T1000 (cell line): ENCODE results near the gene MMP24.
"Not testable (repeated sequence)": the region's sequence is repeated elsewhere in the genome, so short reads cannot be mapped to it uniquely, and the experiment has no call there.

Source experiments
- DNase-seq: peaks from one replicate; lab custom pipeline; 2025; ENCODE audit warnings: mixed read lengths; lab: John Stamatoyannopoulos, UW

The MMP24 gene

GRCh38 chr20:35216541-35216940, 9.9 kb upstream of the MMP24 start:
- no peak for DNase-seq

GRCh38 chr20:35223941-35224340, 2.5 kb upstream of the MMP24 start:
- DNase-seq: no peak

DNA sequence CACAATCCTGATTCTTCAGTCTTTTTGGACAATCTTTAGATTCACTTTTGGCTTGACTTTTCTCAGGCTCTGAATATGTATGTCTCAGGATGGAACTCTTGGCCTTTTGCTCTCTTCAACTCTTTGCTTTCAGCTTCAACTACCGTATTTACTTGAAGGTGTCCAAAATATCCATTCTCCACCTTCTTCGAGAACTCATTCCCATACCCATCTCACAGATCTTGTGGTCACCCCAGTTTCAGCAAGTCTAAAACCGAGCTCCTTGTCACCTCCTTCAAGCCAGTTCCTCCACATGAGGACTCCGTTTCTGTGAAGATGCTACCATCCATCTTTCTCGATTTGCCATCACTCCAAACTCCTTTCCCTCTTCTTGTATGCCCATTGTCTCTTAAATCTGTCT, 2.0 kb upstream of the MMP24 start:
- no peak for DNase-seq

DNA sequence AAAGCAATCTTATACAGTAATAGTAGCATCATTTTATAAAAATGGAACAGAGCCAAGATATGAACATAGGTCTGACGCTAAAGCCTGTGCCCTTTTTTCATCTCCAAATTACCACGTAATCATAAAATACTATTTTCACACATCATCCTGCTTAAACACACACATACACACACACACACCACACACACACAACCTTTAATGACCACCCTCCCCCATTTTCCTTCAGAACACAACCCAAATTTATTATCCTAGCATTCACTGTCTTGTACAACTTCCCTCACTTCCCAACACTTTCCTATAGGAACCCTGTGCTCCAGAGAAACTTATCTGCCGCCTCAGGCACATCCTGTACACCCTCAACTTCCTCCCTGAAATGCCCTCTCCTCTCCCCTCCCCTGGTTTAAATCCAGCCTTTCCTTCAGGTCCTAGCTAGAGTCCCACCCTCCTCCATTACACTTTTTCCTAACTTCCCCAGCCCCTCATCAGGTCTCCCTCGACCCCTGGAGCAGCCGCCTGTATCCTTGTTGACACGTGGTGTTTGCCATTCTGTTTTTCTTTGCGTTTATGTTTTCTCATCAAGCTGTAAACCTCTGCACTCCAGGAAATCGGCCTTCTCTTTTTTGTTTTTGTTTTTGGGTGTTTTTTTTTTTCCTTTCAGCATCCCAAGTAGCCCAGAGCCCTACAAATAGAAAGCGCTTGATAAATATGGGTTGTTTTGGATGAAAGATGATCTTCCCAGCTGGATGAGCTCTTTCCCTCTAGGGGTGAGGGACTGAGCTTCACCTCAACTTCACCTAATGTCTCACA, 968 bp upstream of the MMP24 start:
- no peak for DNase-seq

GRCh38 chr20:35226884-35227681, 593 bp downstream of the MMP24 start:
- peak; percentile 30 for DNase-seq

- DNase-seq: no peak
Observed at GRCh38 chr20:35232575-35232974, 6.1 kb downstream of the MMP24 start.

- no peak for DNase-seq
Observed at GRCh38 chr20:35235881-35236280, 9.4 kb downstream of the MMP24 start.

GRCh38 chr20:35237486-35237885, 11.0 kb downstream of the MMP24 start:
- no peak for DNase-seq

DNA sequence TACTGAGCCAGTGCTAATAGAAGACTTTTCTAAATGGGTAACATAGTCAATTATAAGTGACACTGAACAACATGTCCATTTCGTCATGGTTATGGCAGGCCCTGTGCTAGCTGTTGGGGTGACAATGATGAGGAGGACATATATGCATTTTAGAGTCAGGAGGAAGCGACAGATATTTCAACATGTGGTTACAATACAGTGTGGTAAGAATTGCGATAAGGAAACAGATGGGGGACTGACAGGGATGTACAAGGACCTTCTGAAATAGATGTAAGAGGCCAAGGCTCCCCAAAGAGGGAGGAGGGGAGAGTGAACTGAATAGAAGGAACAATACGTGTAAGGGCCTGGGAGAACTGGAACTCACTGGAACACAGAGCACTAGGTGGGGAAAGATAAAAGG, 11.7 kb downstream of the MMP24 start:
- no peak for DNase-seq

DNA sequence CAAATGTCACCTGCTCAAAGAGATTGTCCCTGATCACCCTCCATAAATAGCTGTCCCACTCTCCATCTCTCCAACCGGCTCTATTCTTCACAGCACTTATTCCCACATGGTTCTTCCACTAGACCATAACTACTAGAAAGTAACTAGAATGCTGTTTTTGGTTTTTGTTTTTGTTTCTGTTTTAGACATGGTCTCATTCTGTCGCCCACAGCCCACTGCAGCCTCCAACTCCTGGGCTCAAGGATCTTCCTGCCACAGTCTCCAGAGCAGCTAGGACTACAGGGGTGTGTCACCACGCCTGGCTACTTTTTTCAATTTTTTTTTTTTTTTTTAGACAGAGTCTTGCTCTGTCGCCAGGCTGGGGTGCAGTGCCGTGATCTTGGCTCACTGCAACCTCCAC, 12.2 kb downstream of the MMP24 start:
- no peak for DNase-seq

DNA sequence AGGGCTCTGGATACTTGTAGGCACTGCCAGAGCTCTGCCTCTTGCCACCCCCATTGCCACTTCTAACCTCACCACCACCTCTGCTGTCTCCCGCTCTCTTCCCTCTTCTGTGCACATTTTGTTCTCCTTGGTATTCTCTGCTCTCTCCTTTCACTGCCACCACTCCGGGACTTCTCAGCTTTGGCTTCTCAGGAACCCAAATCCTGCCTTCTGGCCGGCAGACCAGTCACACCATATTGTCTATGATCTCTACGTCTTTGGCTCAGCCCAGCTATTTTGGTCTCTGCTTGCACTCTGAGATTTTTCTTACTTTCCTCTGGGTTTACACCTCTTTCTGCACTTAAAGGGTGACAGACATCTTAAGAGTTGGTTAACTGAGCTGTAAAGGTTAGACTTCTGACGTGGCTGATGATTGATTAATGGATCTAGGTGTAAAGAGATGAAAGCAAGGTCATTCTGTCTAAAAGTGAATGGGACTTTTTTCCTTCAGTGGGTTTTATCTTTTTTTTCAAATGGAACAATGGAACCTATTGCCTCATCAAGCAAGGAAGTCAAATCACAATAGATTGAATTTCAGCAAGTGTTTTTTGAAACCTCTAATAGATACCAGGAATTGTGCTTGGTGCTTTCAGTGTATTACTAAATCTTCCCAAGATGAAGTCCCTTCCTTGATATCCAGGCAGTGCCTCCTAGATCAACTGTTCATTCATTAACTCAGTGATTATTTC, 13.8 kb downstream of the MMP24 start:
- no peak for DNase-seq

DNA sequence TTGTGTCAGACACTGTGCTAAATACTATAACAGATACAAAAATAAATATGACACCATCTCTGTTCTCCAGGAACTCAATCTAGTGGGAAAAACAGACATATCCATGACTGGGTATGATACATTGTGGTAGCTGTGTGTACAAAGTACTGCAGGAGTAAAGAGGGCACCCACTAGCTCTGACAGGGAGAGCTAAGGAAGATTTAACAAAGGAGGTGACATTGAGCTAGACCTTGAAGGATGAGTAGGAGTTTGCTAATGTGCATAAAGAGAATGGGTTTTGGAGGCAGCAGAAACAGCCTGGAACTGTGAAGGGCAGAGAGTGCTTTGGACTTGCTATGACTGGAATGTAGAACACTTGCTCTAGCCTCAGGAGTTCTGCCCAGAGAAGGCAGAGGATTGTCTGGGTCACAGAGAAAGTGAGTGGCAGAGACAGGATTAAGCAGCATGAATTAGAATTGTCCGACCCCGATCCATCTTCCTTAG, 14.4 kb downstream of the MMP24 start:
- no peak for DNase-seq

- DNase-seq: no peak
Observed at GRCh38 chr20:35243317-35243716, 16.8 kb downstream of the MMP24 start.

DNA sequence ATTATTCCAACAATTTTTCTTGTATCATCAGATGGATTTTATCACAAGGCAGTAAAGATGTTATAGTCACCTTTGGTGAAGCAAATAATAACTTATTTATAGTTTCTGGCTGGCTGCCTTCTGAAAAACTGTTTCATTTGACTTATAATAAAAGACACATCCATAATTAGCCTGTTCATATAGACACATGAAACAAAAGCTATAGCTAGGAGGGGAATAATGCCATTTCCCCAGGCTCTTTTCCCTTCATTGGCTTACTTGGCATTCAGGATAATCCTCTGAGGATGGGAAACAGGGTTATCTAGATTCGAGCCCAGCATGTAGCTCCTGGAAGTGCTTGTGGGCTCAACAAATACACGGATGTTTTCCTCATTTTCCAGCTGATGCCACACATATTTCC, 17.5 kb downstream of the MMP24 start:
- no peak for DNase-seq

GRCh38 chr20:35246723-35247122, 20.2 kb downstream of the MMP24 start:
- no peak for DNase-seq

DNA sequence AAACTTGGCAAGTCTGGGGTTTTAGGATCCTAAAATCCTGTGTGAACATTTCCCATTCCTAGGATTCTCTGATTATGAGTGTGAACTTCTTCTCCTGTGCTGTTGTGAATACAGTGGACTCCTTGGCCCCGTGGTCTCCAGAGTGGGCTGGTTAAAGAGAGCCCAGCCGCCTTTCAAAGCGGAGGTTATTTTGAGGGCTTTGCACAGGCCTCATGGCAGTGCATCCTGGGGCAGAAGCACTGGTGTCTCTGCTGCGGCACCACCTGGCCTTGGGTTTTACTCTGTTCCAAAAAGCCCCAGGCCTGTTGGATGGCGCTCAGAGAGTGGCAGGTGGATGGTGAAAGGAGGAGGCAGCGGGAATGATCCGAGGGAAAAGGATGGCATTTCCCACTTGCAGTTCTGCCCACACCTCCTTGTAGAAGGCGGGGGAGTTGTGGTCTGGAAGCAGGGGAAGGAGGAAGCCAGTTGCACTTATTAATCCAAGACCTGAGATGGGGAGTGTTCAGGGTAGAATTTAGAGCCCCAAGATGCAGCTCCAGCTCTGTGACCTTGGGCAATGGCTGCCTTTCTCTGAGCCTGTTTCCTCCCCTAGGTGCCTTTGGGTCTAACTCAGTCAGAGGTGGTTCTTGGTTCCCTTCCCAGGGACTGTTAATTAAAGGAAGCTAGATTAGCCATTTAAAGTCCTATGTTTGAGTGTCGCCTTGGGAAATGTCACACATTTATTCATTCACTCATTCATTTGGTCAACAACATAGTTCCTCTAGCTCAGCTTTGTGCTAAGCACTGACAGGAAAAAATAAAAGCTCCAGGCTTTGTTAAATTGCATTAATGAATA, 22.4 kb downstream of the MMP24 start:
- DNase-seq: no peak

GRCh38 chr20:35251613-35251940, 25.1 kb downstream of the MMP24 start:
- DNase-seq: no peak

- DNase-seq: no peak
Observed at GRCh38 chr20:35252037-35252461, 25.6 kb downstream of the MMP24 start.

DNA sequence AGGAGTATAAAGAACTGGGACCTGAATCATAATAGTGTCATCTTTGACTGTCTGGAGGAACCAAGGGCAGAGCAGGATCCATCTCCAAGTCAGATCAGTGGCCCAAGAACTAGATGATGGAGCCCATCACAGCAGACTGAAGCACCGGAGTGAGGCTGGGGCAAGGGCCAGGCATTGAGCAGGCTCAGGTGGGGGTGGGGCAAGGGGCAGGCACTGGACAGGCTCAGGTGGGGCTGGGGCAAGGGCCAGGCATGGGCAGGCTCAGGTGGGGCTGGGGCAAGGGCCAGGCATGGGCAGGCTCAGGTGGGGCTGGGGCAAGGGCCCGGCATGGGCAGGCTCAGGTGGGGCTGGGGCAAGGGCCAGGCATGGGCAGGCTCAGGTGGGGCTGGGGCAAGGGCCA, 26.1 kb downstream of the MMP24 start:
- DNase-seq: not testable (repeated sequence)

DNA sequence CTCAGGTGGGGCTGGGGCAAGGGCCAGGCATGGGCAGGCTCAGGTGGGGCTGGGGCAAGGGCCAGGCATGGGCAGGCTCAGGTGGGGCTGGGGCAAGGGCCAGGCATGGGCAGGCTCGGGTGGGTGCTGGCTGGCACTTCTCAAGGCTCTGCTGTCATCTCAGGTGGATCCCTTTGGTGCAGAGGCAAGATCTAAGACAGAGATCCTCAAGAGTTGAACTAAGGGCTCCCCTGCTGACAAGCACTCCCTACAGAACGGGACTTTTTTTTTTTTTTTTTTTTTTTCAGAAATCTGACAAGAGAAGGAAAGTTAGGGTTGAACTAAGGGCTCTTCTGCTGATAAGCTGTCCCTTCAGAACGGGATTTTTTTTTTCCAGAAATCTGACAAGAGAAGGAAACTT, 26.5 kb downstream of the MMP24 start:
- no peak for DNase-seq

DNA sequence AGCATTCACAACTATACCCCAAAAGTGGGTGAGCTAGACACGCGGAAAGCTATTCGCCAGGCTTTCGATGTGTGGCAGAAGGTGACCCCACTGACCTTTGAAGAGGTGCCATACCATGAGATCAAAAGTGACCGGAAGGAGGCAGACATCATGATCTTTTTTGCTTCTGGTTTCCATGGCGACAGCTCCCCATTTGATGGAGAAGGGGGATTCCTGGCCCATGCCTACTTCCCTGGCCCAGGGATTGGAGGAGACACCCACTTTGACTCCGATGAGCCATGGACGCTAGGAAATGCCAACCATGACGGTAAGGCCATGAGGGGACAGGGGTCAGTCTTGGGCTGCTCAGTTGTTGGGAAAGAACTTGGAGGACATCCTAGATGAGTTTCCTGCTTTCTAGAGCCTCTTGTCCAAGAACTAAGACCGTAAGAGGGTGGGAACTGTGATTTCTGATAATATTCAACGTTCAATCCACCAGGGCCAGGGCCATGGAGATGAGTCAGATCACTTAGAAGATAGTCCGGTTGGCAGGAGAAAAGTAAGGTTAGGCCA, 28.0 kb downstream of the MMP24 start:
- no peak for DNase-seq
